Upper lobe of right lung (tissue), 1 donor: Measurements from ENCODE around the gene RNF220. TPM values are rescaled to one million over a fixed set of nuclear protein-coding genes. Genes with fewer than 3 reads are reported as not detected.

Experiments used
- ATAC-seq: fragments of 200-7000 bp; cut with Tn5 transposase; one replicate; pipeline ENCODE4 v1.9.1; 2020; ENCODE audit warnings: mild to moderate bottlenecking, moderate library complexity
- DNase-seq: peaks from one replicate; pipeline ENCODE4 v3.0.0-alpha.2; 2020
- H3K27ac ChIP-seq: fragments of 200-600 bp; one replicate; pipeline ENCODE4 v1.8.0; 2022
- H3K27me3 ChIP-seq: fragments of 200-600 bp; one replicate; pipeline ENCODE4 v1.8.0; 2022; ENCODE audit warnings: mild to moderate bottlenecking
- H3K36me3 ChIP-seq: fragments of 200-600 bp; one replicate; pipeline ENCODE4 v1.8.0; 2022
- H3K4me1 ChIP-seq: fragments of 200-600 bp; one replicate; pipeline ENCODE4 v1.8.0; 2022
- H3K4me3 ChIP-seq: fragments of 200-600 bp; one replicate; pipeline ENCODE4 v1.8.0; 2022; ENCODE audit warnings: mild to moderate bottlenecking
- H3K9me3 ChIP-seq: fragments of 200-600 bp; one replicate; pipeline ENCODE4 v1.8.0; 2022
- CTCF ChIP-seq: fragments of 200-600 bp; IDR thresholded peaks from one replicate; pipeline ENCODE4 v1.8.0; 2022; ENCODE audit warnings: antibody characterized with exemption
- intact Hi-C: fragments of 100-400 bp; cut with DNase I; formaldehyde crosslinking; loops from one replicate; pipeline ENCODE4 v1.11.0; 2022
- total RNA-seq: library from RNA; stranded (reverse); fragmentation: NEBNext Ultra II Directional; extraction: Animal tissue kit (Norgen Biotek cat#: 25700); gene quantifications from one replicate; pipeline ENCODE4 v1.2.1, GENCODE V29; 2021
- donor health status: DM: no; HTN: yes; CAD: no; lungs with severe emphysema.

RNF220 gene
- total RNA-seq, 1 donor from 2014 or later = 72.6 TPM

- DNase-seq (no peak), ATAC-seq (no peak)
- Histone ChIP-seq H3K36me3 (no peaks in the 10 kb centered on the region), H3K9me3 (no peaks in the 10 kb centered on the region), H3K27me3 (no peaks in the 10 kb centered on the region), H3K4me3 (no peak overlapping the region), H3K27ac (no peak overlapping the region), H3K4me1 (no peaks in the 10 kb centered on the region)
- no peak for TF ChIP-seq CTCF
- intact Hi-C loops = no loop called here
Measured at GRCh38 chr1:44366371-44366975, 38.6 kb upstream of the RNF220 start.

GRCh38 chr1:44367944-44368343, 37.1 kb upstream of the RNF220 start:
- no peak for DNase-seq
- intact Hi-C loops = no loop called here

GRCh38 chr1:44368471-44369151, 36.4 kb upstream of the RNF220 start:
- no peaks in the 10 kb centered on the region for H3K4me1 ChIP-seq
- no peaks in the 10 kb centered on the region for H3K36me3 ChIP-seq
- no peak for TF ChIP-seq CTCF
- no peak overlapping the region for H3K4me3 ChIP-seq
- ATAC-seq (no peak), DNase-seq (no peak)
- H3K27me3 ChIP-seq = no peaks in the 10 kb centered on the region
- H3K27ac ChIP-seq = no peak overlapping the region
- intact Hi-C loops = no loop called here
- no peaks in the 10 kb centered on the region for H3K9me3 ChIP-seq

More at GRCh38 chr1:44367944-44368343, 37.1 kb upstream of the RNF220 start:
- TF ChIP-seq CTCF = no peak
- H3K9me3 ChIP-seq = no peaks in the 10 kb centered on the region
- H3K27ac ChIP-seq = no peak overlapping the region
- H3K4me3 ChIP-seq = no peak overlapping the region
- H3K36me3 ChIP-seq = no peaks in the 10 kb centered on the region
- ATAC-seq = no peak
- H3K4me1 ChIP-seq = no peaks in the 10 kb centered on the region
- H3K27me3 ChIP-seq = no peaks in the 10 kb centered on the region

GRCh38 chr1:44371206-44371605, 33.8 kb upstream of the RNF220 start:
- DNase-seq (no peak), ATAC-seq (no peak)
- Histone ChIP-seq H3K36me3 (no peaks in the 10 kb centered on the region), H3K27ac (no peak overlapping the region), H3K4me1 (no peaks in the 10 kb centered on the region), H3K4me3 (no peak overlapping the region), H3K9me3 (no peaks in the 10 kb centered on the region), H3K27me3 (no peaks in the 10 kb centered on the region)
- intact Hi-C loops = no loop called here
- no peak for TF ChIP-seq CTCF

- Histone ChIP-seq H3K4me3 (no peak overlapping the region), H3K27me3 (no peaks in the 10 kb centered on the region), H3K36me3 (no peaks in the 10 kb centered on the region), H3K27ac (no peak overlapping the region), H3K9me3 (no peaks in the 10 kb centered on the region), H3K4me1 (no peaks in the 10 kb centered on the region)
- TF ChIP-seq CTCF = no peak
- DNase-seq = no peak
- intact Hi-C loops = loop anchor here (5.0 kb wide), 1 partner anchor 217 kb away; no protein-coding TSS in a partner anchor
- no peak for ATAC-seq
Measured at GRCh38 chr1:44375547-44375946, 29.5 kb upstream of the RNF220 start.
